Measurements from ENCODE around the gene LRRC37A3.
"Not testable (repeated sequence)": the region's sequence is repeated elsewhere in the genome, so short reads cannot be mapped to it uniquely, and the experiment has no call there.

- TF ChIP-seq POLR2AphosphoS5 (IDR thresholded peaks at IDR 0.05) (peak; percentile 86), CTCF (IDR thresholded peaks at IDR 0.05) (peak; percentile 96 to 99 (median 98))
- TF ChIP-seq EP300 (IDR thresholded peaks at IDR 0.05): not testable (repeated sequence)
Observed at GRCh38 chr17:64919289-64920025, at the start of gene LRRC37A3.

Data from gastroesophageal sphincter (tissue), 3 donors.